ENCODE data around the gene PMEPA1. TPM values are rescaled to one million over a fixed set of nuclear protein-coding genes. Genes with fewer than 3 reads are reported as not detected.

PMEPA1 gene
- total RNA-seq, 2 experiments from 2014 or later, result 15.7 to 18.0 TPM

GRCh38 chr20:57615445-57615811, 94.4 kb downstream of the PMEPA1 start:
- no peak overlapping the region for H3K27ac Mint-ChIP-seq
- no peak overlapping the region for H3K4me3 Mint-ChIP-seq
- ATAC-seq (ENCODE audit: poor library complexity), result no peak
- H3K27me3 Mint-ChIP-seq, result no peaks in the 10 kb centered on the region
- ChIA-PET CTCF (no interaction called here), POLR2A (interaction anchor here (1.6 kb wide), 1 partner anchor 15 kb away, joined by 10 read pairs; no protein-coding TSS in a partner anchor)
- H3K9me3 Mint-ChIP-seq, result no peaks in the 10 kb centered on the region
- Histone ChIP-seq H3K27me3 (ENCODE audit: control insufficient read depth in 1 of 2, insufficient read depth in 2 of 2, low read length in 2 of 2) (no peaks in the 10 kb centered on the region), H3K36me3 (ENCODE audit: insufficient read depth, low read length) (peaks cover 53% of the 10 kb centered on the region), H3K4me3 (ENCODE audit: low read length) (no peak overlapping the region), H3K4me1 (ENCODE audit: insufficient read depth, low read length) (peaks cover 53% of the 10 kb centered on the region), H3K27ac (ENCODE audit: low read depth in 1 of 2, low read length in 2 of 2) (no peak overlapping the region), H3K9me3 (ENCODE audit: control insufficient read depth in 1 of 2, insufficient read depth in 1 of 2, low read length in 2 of 2) (no peaks in the 10 kb centered on the region)
- peaks cover 41% of the 10 kb centered on the region for H3K4me1 Mint-ChIP-seq (ENCODE audit: low read depth)
- TF ChIP-seq, protein P1, sequence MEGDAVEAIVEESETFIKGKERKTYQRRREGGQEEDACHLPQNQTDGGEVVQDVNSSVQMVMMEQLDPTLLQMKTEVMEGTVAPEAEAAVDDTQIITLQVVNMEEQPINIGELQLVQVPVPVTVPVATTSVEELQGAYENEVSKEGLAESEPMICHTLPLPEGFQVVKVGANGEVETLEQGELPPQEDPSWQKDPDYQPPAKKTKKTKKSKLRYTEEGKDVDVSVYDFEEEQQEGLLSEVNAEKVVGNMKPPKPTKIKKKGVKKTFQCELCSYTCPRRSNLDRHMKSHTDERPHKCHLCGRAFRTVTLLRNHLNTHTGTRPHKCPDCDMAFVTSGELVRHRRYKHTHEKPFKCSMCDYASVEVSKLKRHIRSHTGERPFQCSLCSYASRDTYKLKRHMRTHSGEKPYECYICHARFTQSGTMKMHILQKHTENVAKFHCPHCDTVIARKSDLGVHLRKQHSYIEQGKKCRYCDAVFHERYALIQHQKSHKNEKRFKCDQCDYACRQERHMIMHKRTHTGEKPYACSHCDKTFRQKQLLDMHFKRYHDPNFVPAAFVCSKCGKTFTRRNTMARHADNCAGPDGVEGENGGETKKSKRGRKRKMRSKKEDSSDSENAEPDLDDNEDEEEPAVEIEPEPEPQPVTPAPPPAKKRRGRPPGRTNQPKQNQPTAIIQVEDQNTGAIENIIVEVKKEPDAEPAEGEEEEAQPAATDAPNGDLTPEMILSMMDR (IDR thresholded peaks at IDR 0.05), result no peak
- intact Hi-C loops (cut with DNase I, micrococcal nuclease), result loop anchor here in 1 of 2 experiments (5.0 kb wide), 1 partner anchor 37 kb away; no protein-coding TSS in a partner anchor
- DNase-seq, result no peak
- peaks cover 46% of the 10 kb centered on the region for H3K36me3 Mint-ChIP-seq (ENCODE audit: low read depth)

- H3K4me3 ChIP-seq (ENCODE audit: low read length), result no peak overlapping the region
- Mint-ChIP-seq H3K4me3 (no peak overlapping the region), H3K4me1 (ENCODE audit: low read depth) (peaks cover 34% of the 10 kb centered on the region), H3K9me3 (no peaks in the 10 kb centered on the region), H3K36me3 (ENCODE audit: low read depth) (peaks cover 48% of the 10 kb centered on the region), H3K27ac (no peak overlapping the region), H3K27me3 (no peaks in the 10 kb centered on the region)
- H3K9me3 ChIP-seq (ENCODE audit: control insufficient read depth in 1 of 2, insufficient read depth in 1 of 2, low read length in 2 of 2), result no peaks in the 10 kb centered on the region
- CTCF ChIA-PET, result no interaction called here
- no peak overlapping the region for H3K27ac ChIP-seq (ENCODE audit: low read depth in 1 of 2, low read length in 2 of 2)
- DNase-seq (no peak), ATAC-seq (ENCODE audit: poor library complexity) (no peak)
- TF ChIP-seq, protein P1 (IDR thresholded peaks at IDR 0.05), result no peak
- POLR2A ChIA-PET, result interaction anchor here (1.6 kb wide), 1 partner anchor 15 kb away, joined by 10 read pairs; no protein-coding TSS in a partner anchor
- H3K36me3 ChIP-seq (ENCODE audit: insufficient read depth, low read length), result peaks cover 58% of the 10 kb centered on the region
- H3K4me1 ChIP-seq (ENCODE audit: insufficient read depth, low read length), result peaks cover 46% of the 10 kb centered on the region
- no peaks in the 10 kb centered on the region for H3K27me3 ChIP-seq (ENCODE audit: control insufficient read depth in 1 of 2, insufficient read depth in 2 of 2, low read length in 2 of 2)
- intact Hi-C loops (cut with DNase I, micrococcal nuclease), result loop anchor here in 1 of 2 experiments (5.0 kb wide), 1 partner anchor 38 kb away; no protein-coding TSS in a partner anchor
Observed at GRCh38 chr20:57614490-57615444, 95.0 kb downstream of the PMEPA1 start.

- no peak overlapping the region for H3K27ac Mint-ChIP-seq
- Histone ChIP-seq H3K27me3 (ENCODE audit: control insufficient read depth in 1 of 2, insufficient read depth in 2 of 2, low read length in 2 of 2) (no peaks in the 10 kb centered on the region), H3K4me1 (ENCODE audit: insufficient read depth, low read length) (peaks cover 34% of the 10 kb centered on the region), H3K4me3 (ENCODE audit: low read length) (no peak overlapping the region), H3K9me3 (ENCODE audit: control insufficient read depth in 1 of 2, insufficient read depth in 1 of 2, low read length in 2 of 2) (no peaks in the 10 kb centered on the region), H3K27ac (ENCODE audit: low read depth in 1 of 2, low read length in 2 of 2) (no peak overlapping the region), H3K36me3 (ENCODE audit: insufficient read depth, low read length) (peaks cover 70% of the 10 kb centered on the region)
- POLR2A ChIA-PET, result no interaction called here
- ATAC-seq (ENCODE audit: poor library complexity) (no peak), DNase-seq (no peak)
- peaks cover 55% of the 10 kb centered on the region for H3K36me3 Mint-ChIP-seq (ENCODE audit: low read depth)
- CTCF ChIA-PET, result no interaction called here
- no peaks in the 10 kb centered on the region for H3K27me3 Mint-ChIP-seq
- H3K4me1 Mint-ChIP-seq (ENCODE audit: low read depth), result peaks cover 22% of the 10 kb centered on the region
- intact Hi-C loops (cut with DNase I, micrococcal nuclease), result no loop called here
- H3K4me3 Mint-ChIP-seq, result no peak overlapping the region
- no peaks in the 10 kb centered on the region for H3K9me3 Mint-ChIP-seq
- TF ChIP-seq, protein P1 (IDR thresholded peaks at IDR 0.05), result no peak
Observed at GRCh38 chr20:57613481-57613921, 96.3 kb downstream of the PMEPA1 start.

Measured in CD4-positive, alpha-beta T cell (primary cell).